Measurements from ENCODE around the gene ILF2. TPM values are rescaled to one million over a fixed set of nuclear protein-coding genes. Genes with fewer than 3 reads are reported as not detected.

The ILF2 gene
- polyA plus RNA-seq, 1 donor (not counting 4 experiments of a cell fraction or from before 2014, with no cell fraction given): 232 TPM

- Histone ChIP-seq H2AFZ (ENCODE audit: control insufficient read depth, low read length) (no peak overlapping the region), H3K36me3 (ENCODE audit: control insufficient read depth in 2 of 2, extremely low read depth in 1 of 2, insufficient read depth in 2 of 2, low read length in 2 of 2) (no peaks in the 10 kb centered on the region), H3K4me1 (ENCODE audit: control insufficient read depth, extremely low read depth, insufficient read depth, low read length) (peaks cover 8% of the 10 kb centered on the region), H3K4me3 (ENCODE audit: control insufficient read depth in 2 of 3, extremely low read depth in 1 of 3, insufficient read depth in 2 of 3, low read depth in 1 of 3, low read length in 3 of 3) (no peak overlapping the region), H3K9me3 (ENCODE audit: control insufficient read depth, low read depth, low read length) (no peaks in the 10 kb centered on the region), H3K79me2 (ENCODE audit: control insufficient read depth, insufficient read depth, low read length) (no peaks in the 10 kb centered on the region), H3K9me1 (ENCODE audit: control insufficient read depth, extremely low read depth, insufficient read depth, low read length) (no peaks in the 10 kb centered on the region), H3K4me2 (ENCODE audit: control insufficient read depth, extremely low read depth, insufficient read depth, low read depth, low read length) (no peak overlapping the region), H3K27me3 (ENCODE audit: control insufficient read depth, extremely low read depth, insufficient read depth, low read length) (no peaks in the 10 kb centered on the region), H3K9ac (ENCODE audit: control insufficient read depth, extremely low read depth, insufficient read depth, low read length) (no peak overlapping the region), H3K27ac (ENCODE audit: control insufficient read depth, insufficient read depth, low read length) (no peak overlapping the region), H4K20me1 (ENCODE audit: control insufficient read depth, extremely low read depth, insufficient read depth, low read length) (no peaks in the 10 kb centered on the region)
- dilution Hi-C loops (cut with MboI; ENCODE audit: extremely low pct_ligation_motif_present, low sequenced_read_pairs): no loop called here
- no peak for DNase-seq (ENCODE audit: low read depth, low spot score)
- FAIRE-seq: no peak
- TF ChIP-seq CTCF (optimal IDR thresholded peaks at IDR 0.05 in 1 of 3, IDR thresholded peaks at IDR 0.05 in 1 of 3, conservative IDR thresholded peaks at IDR 0.05 in 1 of 3; ENCODE audit: extremely low read depth in 1 of 3, insufficient read depth in 2 of 3, low read length in 3 of 3) (no peak), EZH2 (IDR thresholded peaks at IDR 0.05; ENCODE audit: low read length) (no peak)
Measured at GRCh38 chr1:153696741-153697140, 25.9 kb upstream of the ILF2 start.

- H4K20me1 ChIP-seq (ENCODE audit: control insufficient read depth, extremely low read depth, insufficient read depth, low read length): no peaks in the 10 kb centered on the region
- TF ChIP-seq EZH2 (IDR thresholded peaks at IDR 0.05; ENCODE audit: low read length): no peak
- TF ChIP-seq CTCF (optimal IDR thresholded peaks at IDR 0.05 in 1 of 3, IDR thresholded peaks at IDR 0.05 in 1 of 3, conservative IDR thresholded peaks at IDR 0.05 in 1 of 3; ENCODE audit: extremely low read depth in 1 of 3, insufficient read depth in 2 of 3, low read length in 3 of 3): no peak
- H3K4me2 ChIP-seq (ENCODE audit: control insufficient read depth, extremely low read depth, insufficient read depth, low read depth, low read length): no peak overlapping the region
- no peaks in the 10 kb centered on the region for H3K9me3 ChIP-seq (ENCODE audit: control insufficient read depth, low read depth, low read length)
- no peaks in the 10 kb centered on the region for H3K79me2 ChIP-seq (ENCODE audit: control insufficient read depth, insufficient read depth, low read length)
- FAIRE-seq: no peak
- H3K36me3 ChIP-seq (ENCODE audit: control insufficient read depth in 2 of 2, extremely low read depth in 1 of 2, insufficient read depth in 2 of 2, low read length in 2 of 2): no peaks in the 10 kb centered on the region
- no peak overlapping the region for H3K9ac ChIP-seq (ENCODE audit: control insufficient read depth, extremely low read depth, insufficient read depth, low read length)
- no peaks in the 10 kb centered on the region for H3K27me3 ChIP-seq (ENCODE audit: control insufficient read depth, extremely low read depth, insufficient read depth, low read length)
- no peak for DNase-seq (ENCODE audit: low read depth, low spot score)
- H3K4me1 ChIP-seq (ENCODE audit: control insufficient read depth, extremely low read depth, insufficient read depth, low read length): no peaks in the 10 kb centered on the region
- H3K9me1 ChIP-seq (ENCODE audit: control insufficient read depth, extremely low read depth, insufficient read depth, low read length): no peaks in the 10 kb centered on the region
- dilution Hi-C loops (cut with MboI; ENCODE audit: extremely low pct_ligation_motif_present, low sequenced_read_pairs): no loop called here
- no peak overlapping the region for H3K4me3 ChIP-seq (ENCODE audit: control insufficient read depth in 2 of 3, extremely low read depth in 1 of 3, insufficient read depth in 2 of 3, low read depth in 1 of 3, low read length in 3 of 3)
- no peak overlapping the region for H3K27ac ChIP-seq (ENCODE audit: control insufficient read depth, insufficient read depth, low read length)
- no peak overlapping the region for H2AFZ ChIP-seq (ENCODE audit: control insufficient read depth, low read length)
Measured at GRCh38 chr1:153693466-153693865, 22.7 kb upstream of the ILF2 start.

Data from keratinocyte (primary cell).